Omental fat pad (tissue), 4 donors: ENCODE results near the gene AIFM3. TPM values are rescaled to one million over a fixed set of nuclear protein-coding genes. Genes with fewer than 3 reads are reported as not detected.
"Not testable (repeated sequence)": the region's sequence is repeated elsewhere in the genome, so short reads cannot be mapped to it uniquely, and the experiment has no call there.

Source experiments
- ATAC-seq: fragments of 150-250 bp; one replicate; pipeline ENCODE4 v1.9.1; 2016; ENCODE audit warnings: mild to moderate bottlenecking, moderate library complexity; ENCODE audit not compliant: low FRiP score
- DNase-seq: peaks from one replicate; pipeline ENCODE4 v3.0.0-alpha.2; 2019; ENCODE audit warnings: low spot score
- total RNA-seq, 4 donors: library from RNA; depleted of rRNA; stranded (reverse); fragments of >200 nt; gene quantifications; one replicate each; pipeline ENCODE4 v1.1.0, GENCODE V29; 2016
- TF ChIP-seq, protein P1 (sequence below), 3 donors: fragments of 450-650 bp; IDR thresholded peaks; one replicate each; pipeline ENCODE4 v1.5.1; 2016 to 2017; ENCODE audit warnings: antibody characterized with exemption in 3 of 3, mild to moderate bottlenecking in 3 of 3, moderate library complexity in 2 of 3

Gene AIFM3
- total RNA-seq, 4 donors from 2014 or later: 1.0 to 2.6 (median 2.0) TPM

DNA sequence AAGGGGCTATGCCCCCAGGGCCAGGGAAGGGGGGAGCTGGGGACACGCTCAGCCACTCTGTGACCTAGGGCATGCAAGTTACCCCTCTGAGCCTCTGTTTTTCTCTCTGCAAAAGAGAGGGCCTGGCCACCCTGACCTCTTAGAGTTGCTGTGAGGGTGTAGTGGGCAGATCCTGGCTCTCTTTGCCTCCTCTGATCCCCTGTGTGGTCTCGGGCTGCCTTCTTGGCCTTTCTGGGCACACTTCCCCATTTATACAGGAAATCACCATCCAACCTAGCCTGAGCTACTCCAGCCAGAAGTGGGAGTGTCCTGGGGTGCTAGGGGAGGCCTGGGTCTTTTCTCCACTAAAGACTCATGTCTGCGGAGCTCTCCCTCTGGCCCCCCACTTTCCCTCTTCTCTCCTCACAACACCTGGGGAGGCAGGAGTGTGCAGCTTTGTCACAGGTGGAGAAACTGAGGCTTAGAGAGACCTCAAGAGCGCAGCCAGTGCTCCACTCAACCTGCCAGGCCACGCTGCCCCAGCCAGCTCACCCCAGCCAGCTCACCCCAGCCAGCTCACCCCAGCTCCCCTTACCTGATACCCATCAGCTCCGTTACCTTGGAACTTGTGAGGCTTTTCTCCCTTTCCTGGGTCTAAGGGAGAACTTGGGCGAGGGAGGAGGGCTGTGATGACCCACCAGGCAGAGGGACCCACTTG is 1.4 kb downstream of the AIFM3 start:
- ATAC-seq (no peak), DNase-seq (no peak)
- TF ChIP-seq, protein P1, sequence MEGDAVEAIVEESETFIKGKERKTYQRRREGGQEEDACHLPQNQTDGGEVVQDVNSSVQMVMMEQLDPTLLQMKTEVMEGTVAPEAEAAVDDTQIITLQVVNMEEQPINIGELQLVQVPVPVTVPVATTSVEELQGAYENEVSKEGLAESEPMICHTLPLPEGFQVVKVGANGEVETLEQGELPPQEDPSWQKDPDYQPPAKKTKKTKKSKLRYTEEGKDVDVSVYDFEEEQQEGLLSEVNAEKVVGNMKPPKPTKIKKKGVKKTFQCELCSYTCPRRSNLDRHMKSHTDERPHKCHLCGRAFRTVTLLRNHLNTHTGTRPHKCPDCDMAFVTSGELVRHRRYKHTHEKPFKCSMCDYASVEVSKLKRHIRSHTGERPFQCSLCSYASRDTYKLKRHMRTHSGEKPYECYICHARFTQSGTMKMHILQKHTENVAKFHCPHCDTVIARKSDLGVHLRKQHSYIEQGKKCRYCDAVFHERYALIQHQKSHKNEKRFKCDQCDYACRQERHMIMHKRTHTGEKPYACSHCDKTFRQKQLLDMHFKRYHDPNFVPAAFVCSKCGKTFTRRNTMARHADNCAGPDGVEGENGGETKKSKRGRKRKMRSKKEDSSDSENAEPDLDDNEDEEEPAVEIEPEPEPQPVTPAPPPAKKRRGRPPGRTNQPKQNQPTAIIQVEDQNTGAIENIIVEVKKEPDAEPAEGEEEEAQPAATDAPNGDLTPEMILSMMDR (IDR thresholded peaks at IDR 0.05): no peak

DNA sequence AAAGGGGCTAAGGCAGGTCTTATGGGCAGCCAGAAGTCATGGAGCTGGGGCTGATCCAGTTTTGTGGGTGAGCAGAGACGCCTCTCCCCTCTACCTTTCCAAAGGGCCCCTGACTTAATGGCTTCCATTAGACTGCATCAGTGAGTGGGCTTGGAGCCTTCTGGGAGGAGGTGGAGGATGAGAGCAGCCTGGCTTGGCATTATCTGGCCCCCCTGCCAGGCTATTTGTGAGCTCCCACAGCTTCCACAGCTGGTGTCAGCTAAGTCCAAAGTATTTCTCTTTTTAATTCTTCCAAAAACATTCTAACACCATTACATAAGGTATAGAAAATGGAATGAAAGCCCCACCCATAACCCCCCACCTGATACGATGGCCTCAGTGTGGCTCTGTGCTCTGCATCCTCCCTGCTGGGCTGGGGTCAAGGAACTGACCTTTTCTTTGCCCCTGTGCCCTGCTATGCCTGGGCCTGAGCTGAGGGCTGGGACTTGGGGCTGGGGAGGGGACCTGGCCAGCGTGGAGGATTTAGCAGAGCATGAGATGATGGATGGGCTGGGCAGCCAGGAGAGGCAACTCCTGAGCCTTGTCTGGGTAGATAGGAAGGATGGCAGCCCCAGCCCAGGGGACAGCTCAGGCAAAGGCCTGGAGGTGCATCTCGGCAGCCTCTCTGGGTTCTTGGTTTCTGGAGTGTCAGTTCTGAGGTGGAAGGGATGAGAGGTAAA is 4.0 kb downstream of the AIFM3 start:
- ATAC-seq (no peak), DNase-seq (no peak)
- TF ChIP-seq, protein P1 (IDR thresholded peaks at IDR 0.05): no peak

DNA sequence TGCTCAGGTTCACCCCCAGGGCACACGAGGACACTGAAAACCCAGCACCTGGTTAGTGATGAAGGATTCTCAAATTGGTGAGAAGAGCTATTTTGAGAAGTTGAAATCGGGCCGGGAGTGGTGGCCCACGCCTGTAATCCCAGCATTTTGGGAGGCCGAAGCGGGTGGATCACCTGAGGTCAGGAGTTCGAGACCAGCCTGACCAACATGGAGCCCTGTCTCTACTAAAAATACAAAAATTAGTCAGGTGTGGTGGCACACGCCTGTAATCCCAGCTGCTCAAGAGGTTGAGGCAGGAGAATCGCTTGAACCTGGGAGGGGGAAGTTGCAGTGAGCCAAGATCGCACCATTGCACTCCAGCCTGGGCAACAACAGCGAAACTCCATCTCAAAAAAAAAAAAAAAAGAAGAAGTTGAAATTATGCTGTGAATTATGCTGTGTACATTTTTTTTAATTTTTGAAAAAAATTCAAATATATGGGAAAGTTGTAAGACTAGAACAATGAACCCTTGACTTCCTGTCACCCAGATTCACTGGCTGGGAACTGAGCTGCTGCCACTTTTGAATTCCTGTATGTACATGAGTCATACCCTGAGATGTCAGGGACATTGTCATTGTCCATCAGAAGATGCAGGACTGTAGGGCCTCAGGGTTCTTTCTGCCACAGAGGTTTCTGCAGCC is 5.1 kb downstream of the AIFM3 start:
- ATAC-seq, DNase-seq: not testable (repeated sequence)

DNA sequence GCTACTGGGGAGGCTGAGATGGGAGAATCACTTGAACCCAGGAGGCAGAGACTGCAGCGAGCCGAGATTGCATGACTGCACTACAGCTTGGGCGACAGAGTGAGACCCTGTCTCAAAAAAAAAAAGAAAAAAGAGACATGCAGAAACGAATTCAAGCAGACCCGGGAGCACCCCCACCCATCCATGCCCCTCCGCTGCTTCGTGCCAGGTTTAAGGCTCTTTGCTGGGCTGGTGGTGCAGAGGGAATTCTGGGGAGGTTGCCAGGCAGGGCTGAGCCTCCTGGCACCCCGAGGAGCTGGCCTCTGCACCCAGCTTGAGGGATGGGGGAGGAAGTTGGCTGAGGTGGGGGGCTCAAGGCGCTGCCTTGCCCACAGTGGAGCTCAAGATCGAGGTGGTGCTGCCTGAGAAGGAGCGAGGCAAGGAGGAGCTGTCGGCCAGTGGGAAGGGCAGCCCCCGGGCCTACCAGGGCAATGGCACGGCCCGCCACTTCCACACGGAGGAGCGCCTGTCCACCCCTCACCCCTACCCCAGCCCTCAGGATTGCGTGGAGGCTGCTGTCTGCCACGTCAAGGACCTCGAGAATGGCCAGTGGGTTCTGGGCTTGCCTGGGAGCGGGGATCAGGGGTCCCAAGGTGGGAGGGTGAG is 6.0 kb downstream of the AIFM3 start:
- DNase-seq: no peak
- TF ChIP-seq, protein P1 (IDR thresholded peaks at IDR 0.05): no peak
- ATAC-seq: no peak

DNA sequence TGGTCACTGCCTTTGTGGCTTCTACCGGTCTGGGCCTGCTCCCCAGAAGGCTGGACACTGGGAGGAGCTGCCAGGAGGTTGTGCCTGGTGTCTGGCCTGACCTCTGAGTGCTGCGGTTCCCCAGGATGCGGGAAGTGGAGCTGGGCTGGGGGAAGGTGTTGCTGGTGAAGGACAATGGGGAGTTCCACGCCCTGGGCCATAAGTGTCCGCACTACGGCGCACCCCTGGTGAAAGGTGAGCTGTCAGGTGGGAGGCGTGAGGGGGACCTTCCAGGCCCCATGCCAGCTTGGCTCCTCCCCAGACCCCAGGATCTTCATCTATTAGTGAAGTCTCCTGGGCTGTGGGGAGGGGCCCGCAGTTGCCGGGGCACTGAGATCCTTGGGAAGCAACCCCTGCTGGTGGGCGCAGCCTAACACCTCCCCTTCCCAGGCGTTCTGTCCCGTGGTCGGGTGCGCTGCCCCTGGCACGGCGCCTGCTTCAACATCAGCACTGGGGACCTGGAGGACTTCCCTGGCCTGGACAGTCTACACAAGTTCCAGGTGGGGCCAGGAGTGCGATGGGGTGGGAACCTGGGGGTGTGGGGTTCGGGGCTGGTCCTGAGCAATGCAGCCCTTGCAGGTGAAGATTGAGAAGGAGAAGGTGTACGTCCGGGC is 6.7 kb downstream of the AIFM3 start:
- no peak for ATAC-seq
- DNase-seq: no peak
- TF ChIP-seq, protein P1 (IDR thresholded peaks at IDR 0.05): no peak

DNA sequence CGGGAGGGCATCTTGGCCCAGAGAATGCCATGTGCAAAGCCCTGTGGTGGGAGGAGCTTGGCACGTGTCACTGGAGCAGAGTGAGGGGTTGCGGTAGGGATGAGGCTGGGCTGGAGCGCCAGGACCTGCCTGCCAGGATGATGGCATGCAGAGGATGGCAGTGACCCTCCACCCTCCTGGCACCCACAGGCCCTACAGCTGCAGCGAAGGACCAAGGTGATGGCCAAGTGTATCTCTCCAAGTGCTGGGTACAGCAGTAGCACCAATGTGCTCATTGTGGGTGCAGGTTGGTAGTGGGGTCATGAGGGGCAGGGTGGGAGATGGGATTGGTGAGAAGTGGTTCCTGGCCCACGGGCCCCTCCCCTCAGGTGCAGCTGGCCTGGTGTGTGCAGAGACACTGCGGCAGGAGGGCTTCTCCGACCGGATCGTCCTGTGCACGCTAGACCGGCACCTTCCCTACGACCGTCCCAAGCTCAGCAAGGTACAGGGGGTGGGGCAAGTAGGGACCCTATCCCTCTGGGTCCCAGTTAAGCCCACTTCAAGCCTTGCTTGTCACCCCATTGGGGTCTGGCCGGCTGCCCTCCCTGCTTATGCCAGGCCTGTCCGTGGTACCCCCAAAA is 7.4 kb downstream of the AIFM3 start:
- no peak for DNase-seq
- ATAC-seq: no peak
- TF ChIP-seq, protein P1 (IDR thresholded peaks at IDR 0.05): no peak
